GM23248 (cell line): ENCODE results near the gene SLC37A3. TPM values are rescaled to one million over a fixed set of nuclear protein-coding genes. Genes with fewer than 3 reads are reported as not detected.
A peak's percentile ranks its signal among the peaks of the same experiment; 100 is the strongest.

ENCODE experiments used
- DNase-seq: peaks from one replicate; pipeline ENCODE4 v3.0.0-alpha.2; 2015
- H2AFZ ChIP-seq: fragments of 200-600 bp; sonication (generic); 2 replicates; pipeline ENCODE4 v1.6.1; 2016; ENCODE audit warnings: antibody characterized with exemption
- H3F3A ChIP-seq: fragments of 200-600 bp; sonication (generic); 2 replicates; pipeline ENCODE4 v1.6.1; 2016; ENCODE audit warnings: mild to moderate bottlenecking, antibody characterized with exemption, mixed run types; ENCODE audit not compliant: insufficient read depth
- H3K27ac ChIP-seq: fragments of 200-600 bp; sonication (generic); 2 replicates; pipeline ENCODE4 v1.5.1; 2016; ENCODE audit warnings: mild to moderate bottlenecking
- H3K27me3 ChIP-seq: fragments of 200-600 bp; sonication (generic); replicated peaks from 2 replicates; pipeline ENCODE4 v1.6.1; 2016; ENCODE audit warnings: mild to moderate bottlenecking; ENCODE audit not compliant: insufficient read depth
- H3K36me3 ChIP-seq: fragments of 200-600 bp; sonication (generic); 2 replicates; pipeline ENCODE4 v1.6.1; 2016; ENCODE audit warnings: low read depth, mild to moderate bottlenecking
- H3K4me1 ChIP-seq: fragments of 200-600 bp; sonication (generic); 2 replicates; pipeline ENCODE4 v1.6.1; 2016; ENCODE audit warnings: mild to moderate bottlenecking; ENCODE audit not compliant: insufficient read depth
- H3K4me2 ChIP-seq: fragments of 200-600 bp; sonication (generic); one replicate; pipeline ENCODE4 v1.6.1; 2016; ENCODE audit warnings: mild to moderate bottlenecking; ENCODE audit not compliant: unreplicated experiment
- H3K4me3 ChIP-seq: fragments of 200-600 bp; sonication (generic); 2 replicates; pipeline ENCODE4 v1.5.1; 2016; ENCODE audit warnings: mild to moderate bottlenecking
- H3K79me2 ChIP-seq: fragments of 200-600 bp; sonication (generic); 2 replicates; pipeline ENCODE4 v1.6.1; 2016; ENCODE audit warnings: mild to moderate bottlenecking; ENCODE audit not compliant: insufficient read depth
- H3K9ac ChIP-seq: fragments of 200-600 bp; sonication (generic); 2 replicates; pipeline ENCODE4 v1.6.1; 2016; ENCODE audit warnings: mild to moderate bottlenecking
- H3K9me2 ChIP-seq: fragments of 200-600 bp; sonication (generic); 2 replicates; pipeline ENCODE4 v1.6.1; 2016; ENCODE audit warnings: mixed run types, mild to moderate bottlenecking, moderate library complexity; ENCODE audit not compliant: insufficient read depth
- H3K9me3 ChIP-seq: fragments of 200-600 bp; sonication (generic); one replicate; pipeline ENCODE4 v1.6.1; 2017; ENCODE audit warnings: low read depth
- H4K20me1 ChIP-seq: fragments of 200-600 bp; sonication (generic); 2 replicates; pipeline ENCODE4 v1.6.0; 2016; ENCODE audit not compliant: insufficient read depth
- EZH2 ChIP-seq: fragments of 200-600 bp; sonication (generic); IDR thresholded peaks from 2 replicates; pipeline ENCODE4 v1.6.1; 2018; ENCODE audit warnings: antibody characterized with exemption, mild to moderate bottlenecking; ENCODE audit not compliant: insufficient read depth, poor library complexity, severe bottlenecking
- EZH2phosphoT487 ChIP-seq: fragments of 200-600 bp; sonication (generic); IDR thresholded peaks from 2 replicates; pipeline ENCODE4 v1.6.1; 2018; ENCODE audit warnings: antibody characterized with exemption, moderate library complexity, mild to moderate bottlenecking, low read depth; ENCODE audit not compliant: insufficient read depth
- WGBS, 2 experiments: methylation state at CpG; one replicate each; pipeline ENCODE4 v1.1.6; 2015 to 2017; ENCODE audit warnings: low lambda C conversion rate in 2 of 2, low coverage in 1 of 2; ENCODE audit errors: missing lambda C conversion rate in 2 of 2; 5-methylcytosine and 5-hydroxymethylcytosine counted together
- in situ Hi-C: fragments of 300-500 bp; cut with MboI; formaldehyde crosslinking; loops from 2 replicates; pipeline ENCODE4 v1.15.0; 2020
- polyA plus RNA-seq: library from polyadenylated mRNA; unstranded; fragments of >200 nt; fragmentation: Nextera tagmentation; extraction: Ambion mirVana; gene quantifications from 2 replicates; pipeline ENCODE4 v1.2.1, GENCODE V29; 2016
- small RNA-seq: library from RNA; depleted of rRNA; stranded (forward); fragments of <200 nt; gene quantifications from one replicate; pipeline ENCODE3, GENCODE V24; 2014; ENCODE audit warnings: low read depth, low replicate concordance
- total RNA-seq: library from RNA; depleted of rRNA; stranded (reverse); fragments of >200 nt; shearing (Covaris generic); gene quantifications from 2 replicates; pipeline ENCODE4 v1.2.3, GENCODE V29; 2014; rRNA removed

Gene SLC37A3
- total and polyA plus RNA-seq, 2 experiments from 2014 or later = 39.8 to 61.7 TPM

GRCh38 chr7:140287988-140288387, 110.3 kb downstream of the SLC37A3 start:
- no peaks in the 10 kb centered on the region for H3K27me3 ChIP-seq
- H3K36me3 ChIP-seq = no peaks in the 10 kb centered on the region
- H3K4me1 ChIP-seq = no peaks in the 10 kb centered on the region
- no peaks in the 10 kb centered on the region for H3K79me2 ChIP-seq
- no peak overlapping the region for H3K9ac ChIP-seq
- WGBS, 2 experiments = 72 to 76% methylated on average over 3 of the region's 3 CpGs
- TF ChIP-seq EZH2 (no peak), EZH2phosphoT487 (no peak)
- H3K9me2 ChIP-seq = no peaks in the 10 kb centered on the region
- H3K4me2 ChIP-seq = no peak overlapping the region
- H3K4me3 ChIP-seq = no peak overlapping the region
- H4K20me1 ChIP-seq = no peaks in the 10 kb centered on the region
- in situ Hi-C loops = no loop called here
- no peak overlapping the region for H2AFZ ChIP-seq
- DNase-seq = no peak
- no peaks in the 10 kb centered on the region for H3K9me3 ChIP-seq
- H3F3A ChIP-seq = no peaks in the 10 kb centered on the region
- no peak overlapping the region for H3K27ac ChIP-seq

GRCh38 chr7:140285938-140286337, 112.4 kb downstream of the SLC37A3 start:
- no peak for DNase-seq
- no peak for TF ChIP-seq EZH2
- no peak for TF ChIP-seq EZH2phosphoT487
- Histone ChIP-seq H4K20me1 (no peaks in the 10 kb centered on the region), H2AFZ (no peak overlapping the region), H3K79me2 (no peaks in the 10 kb centered on the region), H3K36me3 (no peaks in the 10 kb centered on the region), H3K9me3 (no peaks in the 10 kb centered on the region), H3K9me2 (no peaks in the 10 kb centered on the region), H3K9ac (no peak overlapping the region), H3F3A (no peaks in the 10 kb centered on the region), H3K27ac (no peak overlapping the region), H3K4me2 (no peak overlapping the region), H3K4me1 (no peaks in the 10 kb centered on the region), H3K27me3 (no peaks in the 10 kb centered on the region), H3K4me3 (no peak overlapping the region)
- WGBS, 2 experiments = 53 to 65% methylated on average over 6 of the region's 6 CpGs
- in situ Hi-C loops = no loop called here

- Histone ChIP-seq H4K20me1 (no peaks in the 10 kb centered on the region), H3K4me2 (no peak overlapping the region), H3K9me2 (no peaks in the 10 kb centered on the region), H3K27ac (no peak overlapping the region), H3K4me1 (no peaks in the 10 kb centered on the region), H3K9ac (no peak overlapping the region), H3K27me3 (no peaks in the 10 kb centered on the region; the same call in 1 of the 2 replicates), H3K36me3 (no peaks in the 10 kb centered on the region), H3K4me3 (no peak overlapping the region), H3F3A (no peaks in the 10 kb centered on the region), H2AFZ (no peak overlapping the region), H3K79me2 (no peaks in the 10 kb centered on the region), H3K9me3 (no peaks in the 10 kb centered on the region)
- TF ChIP-seq EZH2phosphoT487 = no peak
- no peak for TF ChIP-seq EZH2
- in situ Hi-C loops = no loop called here
- WGBS, 2 experiments = 89 to 95% methylated on average over 1 of the region's 1 CpG
- DNase-seq = no peak
Measured at GRCh38 chr7:140284062-140284461, 114.3 kb downstream of the SLC37A3 start.

Small RNA genes within 50 kb of the gene (small RNA-seq; reads per million reads assigned to genes)
- not detected for gene RNA5SP247
- 4.5 reads per million, percentile 78 among the genes with 10 or more reads in this experiment for gene RNA5SP248

Other genes with a start within 250 kb of the SLC37A3 start
- 6.7 and 7.8 TPM in 2 replicates for gene KDM7A, start 221.5 kb downstream of the SLC37A3 start, total RNA-seq
- 1.9 and 2.3 TPM in 2 replicates for gene KDM7A, start 221.5 kb downstream of the SLC37A3 start, polyA plus RNA-seq
- not detected in 2 replicates for gene RAB19, start 5.5 kb upstream of the SLC37A3 start, total RNA-seq
- gene RAB19, start 5.5 kb upstream of the SLC37A3 start, polyA plus RNA-seq = not detected in 2 replicates
- 68.8 and 72.7 TPM in 2 replicates for gene MKRN1, start 81.0 kb upstream of the SLC37A3 start, total RNA-seq
- gene MKRN1, start 81.0 kb upstream of the SLC37A3 start, polyA plus RNA-seq = 71.5 and 71.7 TPM in 2 replicates
- 2.2 and 2.4 TPM in 2 replicates for gene DENND2A, start 242.3 kb upstream of the SLC37A3 start, total RNA-seq
- 0.78 and 1.6 TPM in 2 replicates for gene DENND2A, start 242.3 kb upstream of the SLC37A3 start, polyA plus RNA-seq